NCI-H2081 treated with DMSO at 0.1 percent for 48 hours (cell line): ENCODE measurements around the gene KANSL3.
"Not testable (repeated sequence)": the region's sequence is repeated elsewhere in the genome, so short reads cannot be mapped to it uniquely, and the experiment has no call there.

Source experiments
- DNase-seq: peaks from one replicate; lab custom pipeline; 2025; lab: John Stamatoyannopoulos, UW

KANSL3 gene

GRCh38 chr2:96638144-96639121 lies at the start of gene KANSL3:
TSS of gene KANSL3 (minus strand) at chr2:96638312. CDS start at chr2:96637135, 1,177 bp downstream.
- DNase-seq: peak; percentile 26

- DNase-seq: no peak
These were observed 49.2 kb upstream of the KANSL3 start for GRCh38 chr2:96687266-96687665.

- DNase-seq: no peak
These were observed 47.7 kb upstream of the KANSL3 start for GRCh38 chr2:96685577-96686459.

GRCh38 chr2:96684883-96685576 lies 46.9 kb upstream of the KANSL3 start:
- no peak for DNase-seq

GRCh38 chr2:96683972-96684820 lies 46.1 kb upstream of the KANSL3 start:
- DNase-seq: no peak

GRCh38 chr2:96683307-96683706 lies 45.2 kb upstream of the KANSL3 start:
- DNase-seq: no peak

GRCh38 chr2:96681540-96681939 lies 43.4 kb upstream of the KANSL3 start:
- no peak for DNase-seq

GRCh38 chr2:96680561-96681141 lies 42.5 kb upstream of the KANSL3 start:
- DNase-seq: no peak

GRCh38 chr2:96679848-96680247 lies 41.7 kb upstream of the KANSL3 start:
- no peak for DNase-seq

GRCh38 chr2:96669539-96670215 lies 31.6 kb upstream of the KANSL3 start:
- no peak for DNase-seq

GRCh38 chr2:96668771-96669170 lies 30.7 kb upstream of the KANSL3 start:
- no peak for DNase-seq

GRCh38 chr2:96665717-96666116 lies 27.6 kb upstream of the KANSL3 start:
- not testable (repeated sequence) for DNase-seq

GRCh38 chr2:96665083-96665569 lies 27.0 kb upstream of the KANSL3 start:
- DNase-seq: no peak

GRCh38 chr2:96664366-96664925 lies 26.3 kb upstream of the KANSL3 start:
- no peak for DNase-seq

GRCh38 chr2:96663829-96664228 lies 25.7 kb upstream of the KANSL3 start:
- no peak for DNase-seq

GRCh38 chr2:96663177-96663576 lies 25.1 kb upstream of the KANSL3 start:
- no peak for DNase-seq

- no peak for DNase-seq
These were observed 24.2 kb upstream of the KANSL3 start for GRCh38 chr2:96662360-96662759.

GRCh38 chr2:96661324-96661723 lies 23.2 kb upstream of the KANSL3 start:
- no peak for DNase-seq

- no peak for DNase-seq
These were observed 18.4 kb upstream of the KANSL3 start for GRCh38 chr2:96656540-96656939.

GRCh38 chr2:96655526-96655925 lies 17.4 kb upstream of the KANSL3 start:
- DNase-seq: no peak
